Measurements from ENCODE around the gene WDR83. TPM values are rescaled to one million over a fixed set of nuclear protein-coding genes. Genes with fewer than 3 reads are reported as not detected.

WDR83 gene
- total RNA-seq, 2 donors from 2014 or later: 18.8 to 26.2 TPM

DNA sequence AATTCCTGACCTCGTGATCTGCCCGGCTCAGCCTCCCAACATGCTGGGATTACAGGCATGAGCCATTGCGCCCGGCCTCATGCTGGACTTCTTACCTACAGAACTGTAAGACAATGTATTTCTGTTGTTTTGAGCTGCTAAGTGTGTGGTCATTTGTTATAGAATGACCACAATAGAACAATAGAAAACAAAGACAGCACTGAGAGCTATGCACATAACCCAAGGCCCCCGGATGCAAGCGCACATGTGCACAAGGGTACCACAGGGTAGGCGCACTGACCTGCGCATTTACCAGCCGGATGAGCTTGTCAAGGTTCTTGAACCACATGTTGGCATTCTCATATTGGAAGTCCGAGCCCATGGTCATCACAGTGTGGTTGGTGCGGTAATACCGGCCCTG lies 5.6 kb upstream of the WDR83 start:
- Mint-ChIP-seq H3K27me3 (ENCODE audit: insufficient read depth) (no peaks in the 10 kb centered on the region), H3K9me3 (no peaks in the 10 kb centered on the region)
- 91 to 93% methylated on average over 5 to 12 of the region's 12 CpGs for WGBS, 2 experiments (ENCODE audit: insufficient coverage in 1 of 2, insufficient read length in 1 of 2)

GRCh38 chr19:12664406-12665280 lies 2.0 kb upstream of the WDR83 start:
- peak; percentile 92 for DNase-seq
- H3K4me3 Mint-ChIP-seq: peak overlapping the region; percentile 17
- H3K9ac ChIP-seq (ENCODE audit: extremely low read depth, low read length, poor library complexity, severe bottlenecking): no peak overlapping the region

More for the DNA sequence above, 5.6 kb upstream of the WDR83 start:
- H3K4me1 Mint-ChIP-seq: peaks cover 3% of the 10 kb centered on the region
- Histone ChIP-seq H3K9ac (ENCODE audit: extremely low read depth, low read length, poor library complexity, severe bottlenecking) (no peak overlapping the region), H3K27me3 (ENCODE audit: control insufficient read depth, insufficient read depth, low read length, poor library complexity, severe bottlenecking) (no peaks in the 10 kb centered on the region), H3K36me3 (ENCODE audit: control insufficient read depth, insufficient read depth, low read length) (peaks cover 60% of the 10 kb centered on the region), H3K4me1 (ENCODE audit: control insufficient read depth, insufficient read depth, low read length) (no peaks in the 10 kb centered on the region), H3K27ac (ENCODE audit: low read depth, low read length) (no peak overlapping the region), H3K4me3 (ENCODE audit: low read length) (no peak overlapping the region), H3K9me3 (ENCODE audit: control insufficient read depth, low read length) (no peaks in the 10 kb centered on the region)
- H3K27ac Mint-ChIP-seq: no peak overlapping the region
- DNase-seq: no peak
- peaks cover 55% of the 10 kb centered on the region for H3K36me3 Mint-ChIP-seq (ENCODE audit: low read depth)
- H3K4me3 Mint-ChIP-seq: no peak overlapping the region
- no peak for TF ChIP-seq CTCF (conservative IDR thresholded peaks at IDR 0.05)

DNA sequence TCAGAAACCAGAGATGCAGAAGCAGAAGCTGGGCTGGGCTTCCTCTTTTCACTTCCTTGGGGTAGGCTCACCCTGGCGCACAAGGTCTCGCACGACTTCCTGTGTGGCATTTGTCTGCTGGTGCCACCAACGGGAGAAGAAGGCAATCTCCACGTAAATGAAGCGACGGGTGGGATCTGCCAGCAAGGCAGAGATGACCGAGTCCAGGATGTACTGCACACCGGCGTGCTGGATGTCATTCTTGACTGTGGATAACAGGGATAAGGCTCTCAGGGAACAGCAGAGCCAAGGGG lies 1.4 kb upstream of the WDR83 start:
- no peak for TF ChIP-seq CTCF (conservative IDR thresholded peaks at IDR 0.05)
- H3K9me3 Mint-ChIP-seq: no peaks in the 10 kb centered on the region
- no peak overlapping the region for H3K27ac Mint-ChIP-seq
- no peaks in the 10 kb centered on the region for H3K4me1 ChIP-seq (ENCODE audit: control insufficient read depth, insufficient read depth, low read length)
- H3K27ac ChIP-seq (ENCODE audit: low read depth, low read length): no peak overlapping the region
- peak overlapping the region; percentile 17 for H3K4me3 Mint-ChIP-seq
- H3K4me1 Mint-ChIP-seq: peaks cover 19% of the 10 kb centered on the region
- no peaks in the 10 kb centered on the region for H3K9me3 ChIP-seq (ENCODE audit: control insufficient read depth, low read length)
- DNase-seq: no peak
- 95 to 96% methylated on average over 10 of the region's 10 CpGs for WGBS, 2 experiments (ENCODE audit: insufficient coverage in 1 of 2, insufficient read length in 1 of 2)
- H3K36me3 ChIP-seq (ENCODE audit: control insufficient read depth, insufficient read depth, low read length): peaks cover 33% of the 10 kb centered on the region
- H3K27me3 Mint-ChIP-seq (ENCODE audit: insufficient read depth): no peaks in the 10 kb centered on the region
- H3K36me3 Mint-ChIP-seq (ENCODE audit: low read depth): peaks cover 26% of the 10 kb centered on the region
- no peak overlapping the region for H3K9ac ChIP-seq (ENCODE audit: extremely low read depth, low read length, poor library complexity, severe bottlenecking)
- H3K27me3 ChIP-seq (ENCODE audit: control insufficient read depth, insufficient read depth, low read length, poor library complexity, severe bottlenecking): no peaks in the 10 kb centered on the region
- no peak overlapping the region for H3K4me3 ChIP-seq (ENCODE audit: low read length)

More at GRCh38 chr19:12664406-12665280, 2.0 kb upstream of the WDR83 start:
- TF ChIP-seq CTCF (conservative IDR thresholded peaks at IDR 0.05): no peak
- Mint-ChIP-seq H3K4me1 (peaks cover 17% of the 10 kb centered on the region), H3K27me3 (ENCODE audit: insufficient read depth) (no peaks in the 10 kb centered on the region), H3K36me3 (ENCODE audit: low read depth) (peaks cover 30% of the 10 kb centered on the region), H3K9me3 (no peaks in the 10 kb centered on the region), H3K27ac (no peak overlapping the region)
- Histone ChIP-seq H3K36me3 (ENCODE audit: control insufficient read depth, insufficient read depth, low read length) (peaks cover 33% of the 10 kb centered on the region), H3K4me1 (ENCODE audit: control insufficient read depth, insufficient read depth, low read length) (no peaks in the 10 kb centered on the region), H3K27me3 (ENCODE audit: control insufficient read depth, insufficient read depth, low read length, poor library complexity, severe bottlenecking) (no peaks in the 10 kb centered on the region), H3K9me3 (ENCODE audit: control insufficient read depth, low read length) (no peaks in the 10 kb centered on the region), H3K27ac (ENCODE audit: low read depth, low read length) (no peak overlapping the region), H3K4me3 (ENCODE audit: low read length) (no peak overlapping the region)
- 92 to 96% methylated on average over 21 to 29 of the region's 29 CpGs for WGBS, 2 experiments (ENCODE audit: insufficient coverage in 1 of 2, insufficient read length in 1 of 2)

Measured in endodermal cell (in vitro differentiated cells).